Measurements from ENCODE around the gene ACIN1.

DNA sequence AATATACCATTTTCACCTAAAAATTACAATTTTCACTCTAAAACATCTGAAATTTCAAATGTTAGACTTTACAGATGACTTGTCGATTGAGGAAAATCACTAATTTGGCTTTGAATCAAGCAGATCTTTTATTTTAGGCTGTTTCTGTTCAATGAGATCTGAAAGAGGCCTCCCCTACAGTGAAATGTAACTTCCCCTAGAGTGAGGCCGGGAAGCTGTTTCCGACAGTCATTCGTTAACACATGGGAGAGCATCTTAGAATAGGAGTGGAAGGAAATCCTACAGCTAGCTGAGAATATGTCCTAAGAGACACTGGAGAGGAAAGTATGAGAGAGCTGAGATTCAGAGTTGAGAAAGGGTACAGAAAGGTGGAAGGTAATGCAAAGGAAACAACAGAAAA lies 79.3 kb downstream of the ACIN1 start:
- no peak for TF ChIP-seq NFXL1 (IDR thresholded peaks at IDR 0.05; ENCODE audit: borderline replicate concordance)
- TF ChIP-seq, protein P1, sequence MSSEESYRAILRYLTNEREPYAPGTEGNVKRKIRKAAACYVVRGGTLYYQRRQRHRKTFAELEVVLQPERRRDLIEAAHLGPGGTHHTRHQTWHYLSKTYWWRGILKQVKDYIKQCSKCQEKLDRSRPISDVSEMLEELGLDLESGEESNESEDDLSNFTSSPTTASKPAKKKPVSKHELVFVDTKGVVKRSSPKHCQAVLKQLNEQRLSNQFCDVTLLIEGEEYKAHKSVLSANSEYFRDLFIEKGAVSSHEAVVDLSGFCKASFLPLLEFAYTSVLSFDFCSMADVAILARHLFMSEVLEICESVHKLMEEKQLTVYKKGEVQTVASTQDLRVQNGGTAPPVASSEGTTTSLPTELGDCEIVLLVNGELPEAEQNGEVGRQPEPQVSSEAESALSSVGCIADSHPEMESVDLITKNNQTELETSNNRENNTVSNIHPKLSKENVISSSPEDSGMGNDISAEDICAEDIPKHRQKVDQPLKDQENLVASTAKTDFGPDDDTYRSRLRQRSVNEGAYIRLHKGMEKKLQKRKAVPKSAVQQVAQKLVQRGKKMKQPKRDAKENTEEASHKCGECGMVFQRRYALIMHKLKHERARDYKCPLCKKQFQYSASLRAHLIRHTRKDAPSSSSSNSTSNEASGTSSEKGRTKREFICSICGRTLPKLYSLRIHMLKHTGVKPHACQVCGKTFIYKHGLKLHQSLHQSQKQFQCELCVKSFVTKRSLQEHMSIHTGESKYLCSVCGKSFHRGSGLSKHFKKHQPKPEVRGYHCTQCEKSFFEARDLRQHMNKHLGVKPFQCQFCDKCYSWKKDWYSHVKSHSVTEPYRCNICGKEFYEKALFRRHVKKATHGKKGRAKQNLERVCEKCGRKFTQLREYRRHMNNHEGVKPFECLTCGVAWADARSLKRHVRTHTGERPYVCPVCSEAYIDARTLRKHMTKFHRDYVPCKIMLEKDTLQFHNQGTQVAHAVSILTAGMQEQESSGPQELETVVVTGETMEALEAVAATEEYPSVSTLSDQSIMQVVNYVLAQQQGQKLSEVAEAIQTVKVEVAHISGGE (CRISPR knock-in tag; IDR thresholded peaks at IDR 0.05): no peak
- no peak for TF ChIP-seq MYC (IDR thresholded peaks at IDR 0.05; ENCODE audit: insufficient read depth, insufficient read length, insufficient replicate concordance, low read length, severe bottlenecking)
- no peak for TF ChIP-seq POLR2A (IDR thresholded peaks at IDR 0.05; ENCODE audit: low read depth, low read length)
- no peak for TF ChIP-seq EZH2 (IDR thresholded peaks at IDR 0.05; ENCODE audit: borderline replicate concordance, control insufficient read depth, low read depth, low read length)
- no peak for TF ChIP-seq TARDBP (IDR thresholded peaks at IDR 0.05; ENCODE audit: borderline replicate concordance)
- no peak for TF ChIP-seq CHD1 (IDR thresholded peaks at IDR 0.05; ENCODE audit: low read depth, low read length)

Data from GM12878 (cell line).